Cardiac muscle cell (in vitro differentiated cells and primary cell): ENCODE data around the gene PARVB. TPM values are rescaled to one million over a fixed set of nuclear protein-coding genes. Genes with fewer than 3 reads are reported as not detected.

Experiments used
- DNase-seq, 2 donors: peaks; one replicate each; pipeline versions ENCODE4 v3.0.0 to v3.0.0-alpha.2; 2010 to 2017; ENCODE audit warnings: low read depth in 1 of 2, low spot score in 1 of 2
- H3K27ac ChIP-seq: fragments of 200-600 bp; sonication (generic); 2 replicates; pipeline ENCODE4 v1.5.1; 2016
- H3K27me3 ChIP-seq: fragments of 200-600 bp; sonication (generic); 2 replicates; pipeline ENCODE4 v1.6.0; 2016; ENCODE audit warnings: control low read depth
- H3K36me3 ChIP-seq: fragments of 200-600 bp; sonication (generic); 2 replicates; pipeline ENCODE4 v1.5.1; 2016; ENCODE audit warnings: control low read depth
- H3K4me1 ChIP-seq: fragments of 200-600 bp; sonication (generic); 2 replicates; pipeline ENCODE4 v1.8.1; 2017; ENCODE audit warnings: low read depth, mild to moderate bottlenecking, mixed run types
- H3K4me3 ChIP-seq: fragments of 200-600 bp; sonication (generic); 2 replicates; pipeline ENCODE4 v1.5.1; 2016; ENCODE audit warnings: mild to moderate bottlenecking
- H3K9me3 ChIP-seq: fragments of 200-600 bp; sonication (generic); 2 replicates; pipeline ENCODE4 v1.5.1; 2017; ENCODE audit warnings: low read depth, mild to moderate bottlenecking, control low read depth
- polyA plus RNA-seq: library from polyadenylated mRNA; unstranded; fragments of >200 nt; fragmentation: Nextera tagmentation; extraction: Ambion mirVana; gene quantifications from 2 replicates; pipeline ENCODE4 v1.2.1, GENCODE V29; 2016
- total RNA-seq: library from RNA; depleted of rRNA; stranded (reverse); fragments of >200 nt; gene quantifications from 2 replicates; pipeline ENCODE4 v1.2.3, GENCODE V29; 2016
- TF ChIP-seq, protein P1 (sequence below): IDR thresholded peaks from 2 replicates; pipeline ENCODE4 v1.5.1; 2012; ENCODE audit warnings: low read depth, mild to moderate bottlenecking, low read length

PARVB gene
- total and polyA plus RNA-seq, 2 experiments from 2014 or later, result 30.6 to 46.0 TPM

DNA sequence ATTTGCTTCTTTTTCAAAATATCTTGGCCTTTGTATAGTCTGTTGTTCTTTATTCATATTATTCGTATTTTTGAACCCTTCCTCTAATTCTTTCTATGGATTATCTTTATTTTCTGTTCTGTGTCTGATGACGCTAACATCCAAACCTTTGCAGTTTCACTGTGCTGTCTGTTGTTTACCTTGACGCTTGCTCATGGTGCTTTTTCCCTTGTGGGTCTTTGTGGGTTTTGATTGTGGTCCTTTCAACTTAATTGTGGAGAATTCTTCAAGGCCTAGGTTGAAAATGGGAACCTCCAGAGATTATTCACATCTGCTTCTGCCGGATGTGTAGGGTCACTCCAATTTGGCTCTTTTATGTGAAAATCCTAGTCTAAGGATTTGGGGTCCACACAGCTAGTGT is 191.2 kb downstream of the PARVB start:
- H3K36me3 ChIP-seq, result no peaks in the 10 kb centered on the region
- H3K27me3 ChIP-seq, result no peaks in the 10 kb centered on the region
- no peak for DNase-seq
- TF ChIP-seq, protein P1, sequence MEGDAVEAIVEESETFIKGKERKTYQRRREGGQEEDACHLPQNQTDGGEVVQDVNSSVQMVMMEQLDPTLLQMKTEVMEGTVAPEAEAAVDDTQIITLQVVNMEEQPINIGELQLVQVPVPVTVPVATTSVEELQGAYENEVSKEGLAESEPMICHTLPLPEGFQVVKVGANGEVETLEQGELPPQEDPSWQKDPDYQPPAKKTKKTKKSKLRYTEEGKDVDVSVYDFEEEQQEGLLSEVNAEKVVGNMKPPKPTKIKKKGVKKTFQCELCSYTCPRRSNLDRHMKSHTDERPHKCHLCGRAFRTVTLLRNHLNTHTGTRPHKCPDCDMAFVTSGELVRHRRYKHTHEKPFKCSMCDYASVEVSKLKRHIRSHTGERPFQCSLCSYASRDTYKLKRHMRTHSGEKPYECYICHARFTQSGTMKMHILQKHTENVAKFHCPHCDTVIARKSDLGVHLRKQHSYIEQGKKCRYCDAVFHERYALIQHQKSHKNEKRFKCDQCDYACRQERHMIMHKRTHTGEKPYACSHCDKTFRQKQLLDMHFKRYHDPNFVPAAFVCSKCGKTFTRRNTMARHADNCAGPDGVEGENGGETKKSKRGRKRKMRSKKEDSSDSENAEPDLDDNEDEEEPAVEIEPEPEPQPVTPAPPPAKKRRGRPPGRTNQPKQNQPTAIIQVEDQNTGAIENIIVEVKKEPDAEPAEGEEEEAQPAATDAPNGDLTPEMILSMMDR, result no peak
- no peak overlapping the region for H3K27ac ChIP-seq
- no peaks in the 10 kb centered on the region for H3K9me3 ChIP-seq
- H3K4me3 ChIP-seq, result no peak overlapping the region
- peaks cover 17% of the 10 kb centered on the region for H3K4me1 ChIP-seq

GRCh38 chr22:44217346-44217745 is 193.2 kb downstream of the PARVB start:
- DNase-seq, result no peak
- Histone ChIP-seq H3K4me3 (no peak overlapping the region), H3K27ac (no peak overlapping the region), H3K4me1 (peaks cover 5% of the 10 kb centered on the region), H3K36me3 (no peaks in the 10 kb centered on the region), H3K9me3 (no peaks in the 10 kb centered on the region), H3K27me3 (no peaks in the 10 kb centered on the region)
- TF ChIP-seq, protein P1, result no peak

GRCh38 chr22:44218071-44218470 is 194.0 kb downstream of the PARVB start:
- Histone ChIP-seq H3K27me3 (no peaks in the 10 kb centered on the region), H3K36me3 (no peaks in the 10 kb centered on the region), H3K27ac (no peak overlapping the region), H3K4me1 (no peaks in the 10 kb centered on the region), H3K9me3 (no peaks in the 10 kb centered on the region), H3K4me3 (no peak overlapping the region)
- TF ChIP-seq, protein P1, result no peak
- no peak for DNase-seq

DNA sequence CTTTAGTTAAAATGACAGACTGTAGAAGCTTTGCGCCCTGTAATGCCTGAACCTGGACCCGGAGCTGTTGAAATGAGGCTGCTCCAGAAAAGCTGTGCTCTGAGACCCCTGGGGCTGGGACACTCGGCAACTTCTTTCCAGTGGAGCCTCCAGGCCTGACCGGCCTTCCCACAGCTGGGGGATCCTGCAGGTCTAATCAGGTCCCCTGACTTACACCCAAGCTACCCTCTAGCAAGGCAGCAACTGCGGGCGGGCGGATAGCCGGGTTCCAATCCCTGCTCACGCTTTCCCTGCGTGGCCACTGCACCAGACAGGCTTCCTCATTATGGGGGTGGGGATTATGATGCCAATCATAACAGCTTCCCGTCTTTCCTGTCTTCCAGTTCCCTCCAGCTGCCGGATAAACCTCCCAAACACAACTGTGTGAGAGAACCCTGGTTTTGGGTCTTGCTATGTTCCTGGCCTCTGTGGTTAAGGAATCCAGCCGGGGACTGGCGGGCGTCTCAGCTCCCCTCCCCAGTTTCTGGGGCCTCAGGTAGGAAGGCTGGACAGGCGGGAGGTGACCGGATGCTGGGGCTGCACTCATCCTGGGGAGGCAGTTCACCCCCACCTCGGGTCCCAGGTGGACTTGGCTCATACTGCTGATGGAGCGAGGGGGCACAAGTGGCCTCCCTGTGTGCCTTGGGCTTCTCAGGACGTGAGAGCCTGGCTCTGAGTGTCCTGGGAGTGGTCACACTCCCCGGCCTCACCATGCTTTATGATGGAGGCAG is 195.2 kb downstream of the PARVB start:
- no peak overlapping the region for H3K27ac ChIP-seq
- no peaks in the 10 kb centered on the region for H3K27me3 ChIP-seq
- H3K4me1 ChIP-seq, result no peaks in the 10 kb centered on the region
- DNase-seq, result no peak
- H3K4me3 ChIP-seq, result no peak overlapping the region
- no peaks in the 10 kb centered on the region for H3K9me3 ChIP-seq
- TF ChIP-seq, protein P1, result no peak
- H3K36me3 ChIP-seq, result no peaks in the 10 kb centered on the region

- Histone ChIP-seq H3K36me3 (no peaks in the 10 kb centered on the region), H3K27me3 (no peaks in the 10 kb centered on the region), H3K9me3 (no peaks in the 10 kb centered on the region), H3K4me3 (no peak overlapping the region), H3K27ac (no peak overlapping the region), H3K4me1 (no peaks in the 10 kb centered on the region)
- TF ChIP-seq, protein P1, result no peak
- no peak for DNase-seq
Observed at GRCh38 chr22:44220727-44221680, 196.9 kb downstream of the PARVB start.
